Vagina (tissue), 2 donors: ENCODE results near the gene SERPINA5.

Source experiments
- POLR2A ChIP-seq, 2 donors: fragments of 450-650 bp; IDR thresholded peaks; one replicate each; pipeline ENCODE4 v1.6.1; 2017; ENCODE audit warnings: antibody characterized with exemption in 2 of 2, mild to moderate bottlenecking in 2 of 2, moderate library complexity in 2 of 2
- TF ChIP-seq, protein P1 (sequence below), 3 experiments: fragments of 450-650 bp in 2 of 3; fragments of 200-600 bp in 1 of 3; sonication (generic) in 1 of 3; IDR thresholded peaks; one replicate each; pipeline ENCODE4 v1.5.1; 2017 to 2019; ENCODE audit warnings: antibody characterized with exemption in 3 of 3, mild to moderate bottlenecking in 2 of 3, moderate library complexity in 2 of 3

DNA sequence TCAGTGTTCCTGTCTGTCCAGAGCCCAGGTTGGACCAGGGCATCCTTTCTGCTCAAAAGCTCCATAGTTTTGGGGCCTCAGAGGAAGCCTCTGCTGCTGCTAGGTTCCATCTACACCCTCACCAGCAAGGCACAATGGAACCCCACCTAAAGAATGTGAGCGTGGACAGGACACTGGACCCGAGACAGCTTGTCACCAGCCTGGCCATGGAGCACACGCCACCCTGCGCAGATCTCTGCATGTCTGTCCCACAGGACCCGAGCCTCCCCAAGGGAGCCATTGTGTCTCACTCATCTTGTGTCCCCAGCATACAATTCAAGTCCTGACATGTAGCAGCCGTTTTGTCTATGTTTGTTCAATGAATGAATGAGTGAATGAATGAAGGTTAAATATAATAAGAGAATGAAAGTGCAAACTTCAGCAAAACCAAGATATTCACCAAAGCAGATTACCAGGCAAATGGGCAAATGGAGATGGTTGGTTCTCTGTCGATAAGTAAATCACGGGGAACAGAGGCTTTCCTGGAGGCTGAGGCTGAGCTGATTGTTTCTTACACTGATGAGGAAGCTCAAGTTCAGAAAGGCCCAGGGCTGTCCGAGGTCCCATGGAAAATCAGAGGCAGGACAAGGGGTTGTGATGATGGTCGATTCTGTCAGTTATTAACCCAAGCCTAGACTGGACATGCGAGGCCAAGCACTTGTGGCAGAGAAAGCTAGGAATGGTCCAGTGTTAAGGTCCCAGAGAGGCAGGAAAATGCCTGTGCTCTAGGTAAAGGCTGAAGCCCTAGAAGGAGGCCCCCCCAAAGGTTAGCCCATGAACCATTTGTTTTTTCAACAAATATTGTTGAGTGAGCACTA is 58.0 kb downstream of the SERPINA5 start:
- TF ChIP-seq, protein P1, sequence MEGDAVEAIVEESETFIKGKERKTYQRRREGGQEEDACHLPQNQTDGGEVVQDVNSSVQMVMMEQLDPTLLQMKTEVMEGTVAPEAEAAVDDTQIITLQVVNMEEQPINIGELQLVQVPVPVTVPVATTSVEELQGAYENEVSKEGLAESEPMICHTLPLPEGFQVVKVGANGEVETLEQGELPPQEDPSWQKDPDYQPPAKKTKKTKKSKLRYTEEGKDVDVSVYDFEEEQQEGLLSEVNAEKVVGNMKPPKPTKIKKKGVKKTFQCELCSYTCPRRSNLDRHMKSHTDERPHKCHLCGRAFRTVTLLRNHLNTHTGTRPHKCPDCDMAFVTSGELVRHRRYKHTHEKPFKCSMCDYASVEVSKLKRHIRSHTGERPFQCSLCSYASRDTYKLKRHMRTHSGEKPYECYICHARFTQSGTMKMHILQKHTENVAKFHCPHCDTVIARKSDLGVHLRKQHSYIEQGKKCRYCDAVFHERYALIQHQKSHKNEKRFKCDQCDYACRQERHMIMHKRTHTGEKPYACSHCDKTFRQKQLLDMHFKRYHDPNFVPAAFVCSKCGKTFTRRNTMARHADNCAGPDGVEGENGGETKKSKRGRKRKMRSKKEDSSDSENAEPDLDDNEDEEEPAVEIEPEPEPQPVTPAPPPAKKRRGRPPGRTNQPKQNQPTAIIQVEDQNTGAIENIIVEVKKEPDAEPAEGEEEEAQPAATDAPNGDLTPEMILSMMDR (IDR thresholded peaks at IDR 0.05): no peak
- no peak for TF ChIP-seq POLR2A (IDR thresholded peaks at IDR 0.05)
